GM12878 (cell line): ENCODE data around the gene BRD2. TPM values are rescaled to one million over a fixed set of nuclear protein-coding genes. Genes with fewer than 3 reads are reported as not detected.

Experiments
- ATAC-seq: fragments of 200-7000 bp; cut with Tn5 transposase; 3 replicates; pipeline ENCODE4 v1.9.1; 2020; ENCODE audit warnings: mild to moderate bottlenecking, moderate library complexity
- BruUV-seq: library from RNA; stranded (reverse); fragments of 400-500 nt; replicated peaks from 2 replicates; lab custom pipeline; 2021; lab: Mats Ljungman, UMichigan
- CTCF ChIA-PET: fragments of 300-600 bp; sonication (Branson Sonifier 250); formaldehyde crosslinking; extraction: SDS; loops from one replicate; lab custom pipeline; 2021; ENCODE audit warnings: inconsistent platforms; lab: Yijun Ruan, JAX
- POLR2A ChIA-PET: fragments of 350-600 bp; formaldehyde crosslinking; extraction: SDS; loops from one replicate; lab custom pipeline; 2021; ENCODE audit warnings: inconsistent platforms; lab: Charles Lee
- RAD21 ChIA-PET: fragments of 300-600 bp; sonication (Branson Sonifier 250); formaldehyde crosslinking; loops from one replicate; lab custom pipeline; 2023; ENCODE audit warnings: antibody characterized with exemption; ENCODE audit not compliant: unreplicated experiment; lab: Charles Lee
- SMC1A ChIA-PET: fragments of 300-600 bp; sonication (Branson Sonifier 250); formaldehyde crosslinking; loops from one replicate; lab custom pipeline; 2023; ENCODE audit not compliant: unreplicated experiment, uncharacterized antibody; lab: Charles Lee
- DNase-seq: peaks from one replicate; pipeline ENCODE4 v3.0.0-alpha.2; 2011; ENCODE audit warnings: low read depth, low spot score
- FAIRE-seq: peaks from 3 replicates; lab custom pipeline; 2011; peaks lifted over from hg19 to GRCh38; lab: Jason Lieb, UNC
- H2AFZ ChIP-seq: 2 replicates; pipeline ENCODE4 v1.6.0; 2011; ENCODE audit warnings: low read depth, low read length, control low read depth; ENCODE audit not compliant: control insufficient read depth
- H3K27ac ChIP-seq: 2 replicates; pipeline ENCODE4 v1.5.1; 2011; ENCODE audit warnings: control low read depth; ENCODE audit not compliant: control insufficient read depth, insufficient read depth
- H3K27me3 ChIP-seq, 2 experiments: replicated peaks in 1 of 2; 2 replicates each; pipeline versions ENCODE4 v1.6.0 to v1.6.1; 2011; ENCODE audit warnings: low read length in 1 of 2; ENCODE audit not compliant: control insufficient read depth in 2 of 2, insufficient read depth in 2 of 2
- H3K36me3 ChIP-seq, 2 experiments: 2 replicates each; pipeline ENCODE4 v1.5.1; 2011; ENCODE audit warnings: low read length in 1 of 2; ENCODE audit not compliant: control insufficient read depth in 2 of 2, insufficient read depth in 2 of 2
- H3K4me1 ChIP-seq: 2 replicates; pipeline ENCODE4 v1.6.1; 2011; ENCODE audit warnings: mild to moderate bottlenecking, low read length, moderate library complexity, mixed read lengths; ENCODE audit not compliant: control insufficient read depth, insufficient read depth
- H3K4me2 ChIP-seq: 2 replicates; pipeline ENCODE4 v1.6.0; 2011; ENCODE audit warnings: control low read depth; ENCODE audit not compliant: control insufficient read depth, insufficient read depth
- H3K4me3 ChIP-seq: fragments of 200-600 bp; sonication (generic); 2 replicates; pipeline ENCODE4 v1.5.1; 2016
- H3K79me2 ChIP-seq: 2 replicates; pipeline ENCODE4 v1.6.0; 2011; ENCODE audit warnings: low read length; ENCODE audit not compliant: control insufficient read depth, insufficient read depth
- H3K9ac ChIP-seq: 2 replicates; pipeline ENCODE4 v1.8.0; 2011; ENCODE audit warnings: low read length, control low read depth, mixed read lengths; ENCODE audit not compliant: control insufficient read depth, insufficient read depth
- H3K9me3 ChIP-seq: replicated peaks from 3 replicates; pipeline ENCODE4 v1.5.1; 2011; ENCODE audit warnings: mild to moderate bottlenecking, low read length; ENCODE audit not compliant: control insufficient read depth, insufficient read depth
- H4K20me1 ChIP-seq: 2 replicates; pipeline ENCODE4 v1.6.0; 2011; ENCODE audit not compliant: control insufficient read depth, insufficient read depth
- BCL11A ChIP-seq: IDR thresholded peaks from 2 replicates; pipeline ENCODE4 v1.6.1; 2011; ENCODE audit warnings: low read depth, low read length
- CBX3 ChIP-seq: fragments of 200-600 bp; sonication (generic); IDR thresholded peaks from 2 replicates; pipeline ENCODE4 v1.6.1; 2016; ENCODE audit warnings: low read depth, borderline replicate concordance
- CEBPZ ChIP-seq: fragments of 150-350 bp; IDR thresholded peaks from 2 replicates; pipeline ENCODE4 v1.6.1; 2016; ENCODE audit warnings: low read depth, low read length
- DPF2 ChIP-seq: fragments of 450-650 bp; IDR thresholded peaks from 2 replicates; pipeline ENCODE4 v1.6.1; 2017; ENCODE audit warnings: mild to moderate bottlenecking
- EGR1 ChIP-seq, 2 experiments: IDR thresholded peaks; 1 replicate in 1 of 2; 2 replicates in 1 of 2; pipeline ENCODE4 v1.6.1; 2011 to 2012; ENCODE audit warnings: low read depth in 2 of 2, low read length in 2 of 2, borderline replicate concordance in 1 of 2, mild to moderate bottlenecking in 1 of 2, moderate library complexity in 1 of 2
- ESRRA ChIP-seq: IDR thresholded peaks from 2 replicates; pipeline ENCODE4 v1.6.1; 2012; ENCODE audit warnings: mild to moderate bottlenecking, low read length, improper control_type of control experiment
- GABPA ChIP-seq: IDR thresholded peaks from 2 replicates; pipeline ENCODE4 v1.6.1; 2014; ENCODE audit warnings: antibody characterized with exemption, low read depth, mild to moderate bottlenecking, inconsistent platforms
- HCFC1 ChIP-seq: fragments of 150-350 bp; IDR thresholded peaks from 2 replicates; pipeline ENCODE4 v1.6.1; 2014; ENCODE audit warnings: low read length
- HDGF ChIP-seq: fragments of 450-650 bp; IDR thresholded peaks from 2 replicates; pipeline ENCODE4 v1.6.1; 2016; ENCODE audit warnings: antibody characterized with exemption
- MAX ChIP-seq: IDR thresholded peaks from 2 replicates; pipeline ENCODE4 v1.6.1; 2012; ENCODE audit warnings: low read depth, low read length, improper control_type of control experiment
- MEF2A ChIP-seq: IDR thresholded peaks from 2 replicates; pipeline ENCODE4 v1.6.1; 2011; ENCODE audit warnings: low read depth, mild to moderate bottlenecking, low read length, moderate library complexity; ENCODE audit not compliant: insufficient read depth
- MEF2B ChIP-seq: fragments of 450-650 bp; IDR thresholded peaks from 2 replicates; pipeline ENCODE4 v1.6.1; 2018; ENCODE audit warnings: mild to moderate bottlenecking, moderate library complexity; ENCODE audit not compliant: partially characterized antibody, poor library complexity, severe bottlenecking
- NBN ChIP-seq: fragments of 450-650 bp; IDR thresholded peaks from 2 replicates; pipeline ENCODE4 v1.6.1; 2016
- NFXL1 ChIP-seq: fragments of 450-650 bp; IDR thresholded peaks from 2 replicates; pipeline ENCODE4 v1.6.1; 2017; ENCODE audit warnings: antibody characterized with exemption, mild to moderate bottlenecking, borderline replicate concordance
- PAX8 ChIP-seq: fragments of 450-650 bp; IDR thresholded peaks from 2 replicates; pipeline ENCODE4 v1.6.1; 2017; ENCODE audit warnings: mild to moderate bottlenecking, moderate library complexity
- POLR2A ChIP-seq: IDR thresholded peaks from 2 replicates; pipeline ENCODE4 v1.6.1; 2011; ENCODE audit warnings: low read depth, mild to moderate bottlenecking, low read length
- POU2F2 ChIP-seq: IDR thresholded peaks from 3 replicates; pipeline ENCODE4 v1.6.1; 2011; ENCODE audit warnings: low read depth, mild to moderate bottlenecking, low read length, borderline replicate concordance
- RFX5 ChIP-seq: IDR thresholded peaks from 2 replicates; pipeline ENCODE4 v1.6.1; 2011; ENCODE audit warnings: low read depth, low read length, improper control_type of control experiment
- SPI1 ChIP-seq: IDR thresholded peaks from 2 replicates; pipeline ENCODE4 v1.6.1; 2011; ENCODE audit warnings: low read depth, mild to moderate bottlenecking, low read length, moderate library complexity, borderline replicate concordance; ENCODE audit not compliant: insufficient read depth
- TARDBP ChIP-seq: IDR thresholded peaks from 2 replicates; pipeline ENCODE4 v1.6.1; 2016; ENCODE audit warnings: borderline replicate concordance
- ZZZ3 ChIP-seq: IDR thresholded peaks from 2 replicates; pipeline ENCODE4 v1.6.1; 2011; ENCODE audit warnings: low read depth; ENCODE audit not compliant: control insufficient read depth, insufficient read length
- in situ Hi-C: fragments of 300-500 bp; cut with MboI; formaldehyde crosslinking; loops from 9 replicates; pipeline ENCODE4 v1.14.3; 2018; ENCODE audit warnings: mixed read lengths
- intact Hi-C: fragments of 100-400 bp; cut with micrococcal nuclease; formaldehyde crosslinking; loops from one replicate; pipeline ENCODE4 v1.14.2; 2022; ENCODE audit not compliant: unreplicated experiment
- polyA plus RNA-seq, 11 experiments: library from polyadenylated mRNA; depleted of rRNA in 4 of 11; unstranded in 6 of 11; stranded (reverse) in 5 of 11; fragments of >200 nt; fragmentation: Nextera tagmentation in 4 of 11; fragmentation: Illumina TruSeq in 1 of 11; extraction: Ambion mirVana in 4 of 11; extraction: Trizol in 1 of 11; gene quantifications; 1 replicate in 1 of 11; 2 replicates in 10 of 11; pipeline versions ENCODE4 v1.2.1 to v1.2.3, GENCODE V29; 2011 to 2016; ENCODE audit warnings: inconsistent platforms in 2 of 11, missing spikeins in 2 of 11, low read depth in 1 of 11
- total RNA-seq, 4 experiments: library from RNA; depleted of rRNA in 3 of 4; stranded (reverse); fragments of >200 nt in 3 of 4; fragmentation: Illumina TruSeq in 1 of 4; extraction: Trizol in 1 of 4; gene quantifications; 2 replicates each; pipeline versions ENCODE4 v1.2.1 to v1.2.3, GENCODE V29; 2013 to 2021

Gene BRD2
- total and polyA plus RNA-seq, 10 of the 15 experiments (the other 5 are each of a cell fraction or from before 2014, with no cell fraction given), result 32.2 to 239 (median 139) TPM

DNA sequence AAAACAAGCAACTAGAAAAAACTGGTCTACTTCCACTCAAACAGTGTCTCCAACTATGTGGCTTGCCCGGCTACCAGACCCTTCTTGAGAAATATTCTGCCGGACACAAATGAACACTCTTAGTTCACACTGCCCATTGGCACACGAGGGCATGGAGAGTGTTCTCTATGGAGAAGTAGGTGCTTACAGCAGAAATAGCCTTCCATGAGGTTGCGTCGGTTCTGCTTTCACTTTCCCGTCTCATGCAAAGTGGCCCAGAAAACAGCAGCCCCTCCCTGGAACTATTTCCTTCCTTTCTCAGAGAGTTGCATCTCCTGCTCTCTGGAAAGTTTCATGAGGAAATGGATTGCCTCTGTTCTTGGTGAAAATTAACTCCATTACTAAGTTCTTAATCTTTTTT, 50.5 kb downstream of the BRD2 start (continued):
- no peak for TF ChIP-seq POLR2A
- no peak for TF ChIP-seq ZZZ3
- TF ChIP-seq POU2F2, result peak; percentile 53; the same call in 1 of the 3 replicates
- TF ChIP-seq RFX5, result peak; percentile 92
- TF ChIP-seq ESRRA, result no peak
- no peak for TF ChIP-seq MEF2A

DNA sequence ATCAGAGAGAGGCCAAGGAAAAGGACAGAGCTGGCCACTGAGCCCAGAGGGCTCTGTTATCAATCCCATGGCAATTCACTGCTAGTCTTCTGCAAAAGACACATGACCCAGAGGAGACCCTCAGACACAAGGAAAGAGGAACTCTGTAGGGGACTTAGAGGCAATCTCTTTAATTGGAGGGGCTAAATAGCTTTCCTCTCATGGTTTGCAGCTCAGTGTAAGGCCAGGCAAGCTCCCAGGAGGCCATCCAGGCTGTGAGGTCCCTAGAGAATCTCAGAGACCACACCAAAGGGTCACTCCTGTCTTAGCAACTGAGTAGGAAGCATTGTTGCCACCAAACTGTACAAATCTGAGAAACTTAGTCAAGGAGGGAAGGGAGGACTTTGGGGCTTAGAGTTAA, 51.0 kb downstream of the BRD2 start:
- DNase-seq (no peak), FAIRE-seq (no peak), ATAC-seq (peak; percentile 31)
- in situ Hi-C loops, result loop anchor here (5.0 kb wide), 1 partner anchor 63 kb away; no protein-coding TSS in a partner anchor
- RAD21 ChIA-PET, result interaction anchor here (0.6 to 9.7 kb wide), 12 partner anchors 10 to 180 kb away, joined by 3 to 139 read pairs (median 4); partner anchors contain the start of genes HLA-DMA, HLA-DOA, HLA-DPA1 and HLA-DPB1
- H3K27ac ChIP-seq, result peak overlapping the region; percentile 70
- intact Hi-C loops, result no loop called here
- no peaks in the 10 kb centered on the region for H3K79me2 ChIP-seq
- peak overlapping the region; percentile 49 for H3K4me2 ChIP-seq
- H3K9ac ChIP-seq, result peak overlapping the region; percentile 18; the same call in 1 of the 2 replicates
- CTCF ChIA-PET, result interaction anchor here (0.8 to 12.3 kb wide), 15 partner anchors 10 to 181 kb away, joined by 3 to 281 read pairs (median 5); partner anchors contain the start of genes HLA-DPA1, HLA-DPB1 and TAP2
- H4K20me1 ChIP-seq, result no peaks in the 10 kb centered on the region
- H3K36me3 ChIP-seq, result no peaks in the 10 kb centered on the region
- peak overlapping the region; percentile 13; the same call in 1 of the 2 replicates for H2AFZ ChIP-seq
- H3K4me1 ChIP-seq, result peaks cover 22% of the 10 kb centered on the region
- POLR2A ChIA-PET, result interaction anchor here (1.1 to 14.8 kb wide), 7 partner anchors 9 to 95 kb away, joined by 3 to 240 read pairs (median 8); partner anchors contain the start of genes HLA-DOA, HLA-DPA1 and HLA-DPB1
- no peaks in the 10 kb centered on the region; the same call in 2 of the 3 replicates for H3K9me3 ChIP-seq
- H3K4me3 ChIP-seq, result no peak overlapping the region
- no peaks in the 10 kb centered on the region for H3K27me3 ChIP-seq
- TSS peak; percentile 89 for BruUV-seq
- SMC1A ChIA-PET, result interaction anchor here (0.8 to 12.9 kb wide), 13 partner anchors 9 to 230 kb away, joined by 3 to 177 read pairs (median 36); partner anchors contain the start of genes HLA-DPA1 and HLA-DPB1
- no peak for TF ChIP-seq GABPA
- TF ChIP-seq PAX8, result no peak
- TF ChIP-seq CBX3, result no peak
- no peak for TF ChIP-seq NBN
- TF ChIP-seq MEF2B, result peak; percentile 75
- TF ChIP-seq MAX, result no peak
- no peak for TF ChIP-seq BCL11A
- no peak for TF ChIP-seq TARDBP
- no peak for TF ChIP-seq DPF2
- TF ChIP-seq CEBPZ, result no peak
- no peak for TF ChIP-seq HDGF
- peak; percentile 44; the same call in 1 of the 2 replicates for TF ChIP-seq SPI1
- no peak for TF ChIP-seq EGR1 (IDR thresholded peaks at IDR 0.05; ENCODE audit: borderline replicate concordance in 1 of 2, low read depth in 2 of 2, low read length in 2 of 2)
- TF ChIP-seq NFXL1, result no peak
- no peak for TF ChIP-seq HCFC1
